GM19240 (cell line): ENCODE results near the gene ENTREP1.

Experiments
- DNase-seq: peaks from one replicate; pipeline ENCODE4 v3.0.0; 2011; ENCODE audit warnings: low spot score; ENCODE audit not compliant: insufficient read length

The ENTREP1 gene

GRCh38 chr9:69319324-69320025 lies 5.5 kb upstream of the ENTREP1 start:
- DNase-seq, result no peak

- no peak for DNase-seq
Measured at GRCh38 chr9:69322256-69322655, 2.8 kb upstream of the ENTREP1 start.

GRCh38 chr9:69323861-69324260 lies 1.2 kb upstream of the ENTREP1 start:
- DNase-seq, result no peak

GRCh38 chr9:69325409-69326212 lies 596 bp downstream of the ENTREP1 start:
- no peak for DNase-seq

- DNase-seq, result no peak
Measured at GRCh38 chr9:69326261-69326660, 1.2 kb downstream of the ENTREP1 start.

GRCh38 chr9:69330580-69330979 lies 5.6 kb downstream of the ENTREP1 start:
- DNase-seq, result no peak

GRCh38 chr9:69331444-69331843 lies 6.4 kb downstream of the ENTREP1 start:
- no peak for DNase-seq

GRCh38 chr9:69332067-69332685 lies 7.2 kb downstream of the ENTREP1 start:
- DNase-seq, result no peak

- no peak for DNase-seq
Measured at GRCh38 chr9:69333716-69334115, 8.7 kb downstream of the ENTREP1 start.

GRCh38 chr9:69334317-69334716 lies 9.3 kb downstream of the ENTREP1 start:
- no peak for DNase-seq

GRCh38 chr9:69339620-69340019 lies 14.6 kb downstream of the ENTREP1 start:
- no peak for DNase-seq

GRCh38 chr9:69340631-69341030 lies 15.6 kb downstream of the ENTREP1 start:
- no peak for DNase-seq

- DNase-seq, result no peak
Measured at GRCh38 chr9:69342769-69343168, 17.8 kb downstream of the ENTREP1 start.

GRCh38 chr9:69344459-69344858 lies 19.4 kb downstream of the ENTREP1 start:
- no peak for DNase-seq

- no peak for DNase-seq
Measured at GRCh38 chr9:69346596-69347390, 21.8 kb downstream of the ENTREP1 start.

GRCh38 chr9:69347607-69348006 lies 22.6 kb downstream of the ENTREP1 start:
- DNase-seq, result no peak

- no peak for DNase-seq
Measured at GRCh38 chr9:69351227-69351626, 26.2 kb downstream of the ENTREP1 start.

- no peak for DNase-seq
Measured at GRCh38 chr9:69355232-69355631, 30.2 kb downstream of the ENTREP1 start.

GRCh38 chr9:69357030-69357775 lies 32.2 kb downstream of the ENTREP1 start:
- no peak for DNase-seq

- no peak for DNase-seq
Measured at GRCh38 chr9:69357821-69358220, 32.8 kb downstream of the ENTREP1 start.

- no peak for DNase-seq
Measured at GRCh38 chr9:69363191-69363590, 38.2 kb downstream of the ENTREP1 start.
